Measurements from ENCODE around the gene HNRNPC. TPM values are rescaled to one million over a fixed set of nuclear protein-coding genes. Genes with fewer than 3 reads are reported as not detected.

The HNRNPC gene
- total RNA-seq, 1 experiment from 2014 or later: 843 TPM

DNA sequence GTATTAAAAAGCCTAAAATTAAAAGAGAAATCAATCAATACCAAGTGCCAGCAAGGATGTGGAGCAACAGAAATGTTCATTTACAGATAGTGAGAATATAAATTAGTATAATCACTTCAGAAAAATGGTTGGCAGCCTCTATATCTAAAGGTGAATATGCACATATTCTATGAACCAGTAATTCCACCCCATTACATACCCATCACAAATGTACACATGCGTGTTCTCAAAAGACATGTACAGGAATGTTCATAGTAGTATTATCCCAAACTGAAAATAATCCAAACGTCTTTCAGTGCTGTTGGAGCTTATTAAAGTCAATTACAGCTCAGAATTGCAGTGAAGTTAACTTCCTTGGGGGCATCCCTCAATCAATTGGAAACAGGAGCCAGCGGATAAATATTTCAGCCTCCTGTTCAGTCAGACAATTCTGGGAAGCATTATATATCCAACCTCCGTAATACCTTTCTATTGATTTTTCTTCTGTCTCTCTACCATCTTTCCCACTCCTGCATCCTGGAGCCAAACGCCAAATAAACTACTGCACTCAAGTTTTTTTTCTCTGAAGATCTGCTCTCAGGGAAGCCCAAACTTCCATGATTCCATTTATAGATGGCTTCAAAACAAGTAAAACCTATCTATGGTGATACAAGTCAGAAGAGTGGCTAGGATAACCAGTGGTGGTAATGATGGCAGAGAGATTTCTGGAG, 68.3 kb downstream of the HNRNPC start:
- ATAC-seq: no peak
- no TSS peak for BruUV-seq (replicated peaks)
- Histone ChIP-seq H3K9me2 (ENCODE audit: insufficient read depth) (no peaks in the 10 kb centered on the region), H3K27ac (ENCODE audit: low read depth, low read length) (no peak overlapping the region), H3K4me1 (ENCODE audit: control insufficient read depth in 1 of 2, insufficient read depth in 2 of 2, low read length in 2 of 2) (no peaks in the 10 kb centered on the region), H3K79me2 (ENCODE audit: insufficient read depth, low read length) (peaks cover 2% of the 10 kb centered on the region; the same call in 1 of the 2 replicates), H3K4me2 (ENCODE audit: low read length) (no peak overlapping the region), H3K4me3 (replicated peaks in 1 of 2; ENCODE audit: low read depth in 1 of 2, low read length in 2 of 2) (no peak overlapping the region), H3K27me3 (ENCODE audit: insufficient read depth, low read length) (no peaks in the 10 kb centered on the region), H3K9me3 (ENCODE audit: control insufficient read depth in 1 of 2, insufficient read depth in 1 of 2, low read depth in 1 of 2, low read length in 2 of 2) (no peaks in the 10 kb centered on the region), H3K9ac (ENCODE audit: low read length) (no peak overlapping the region), H2AFZ (ENCODE audit: low read depth, low read length, poor library complexity, severe bottlenecking) (no peak overlapping the region), H3K36me3 (ENCODE audit: control insufficient read depth in 1 of 2, insufficient read depth in 2 of 2, low read length in 2 of 2) (peaks cover 13 to 18% of the 10 kb centered on the region in 2 experiments; a peak in 2 of 4 replicates), H4K20me1 (ENCODE audit: insufficient read depth) (peaks cover 38% of the 10 kb centered on the region; the same call in 1 of the 2 replicates)
- TF ChIP-seq SIN3A (IDR thresholded peaks at IDR 0.05; ENCODE audit: low read depth) (no peak), TCF7L2 (IDR thresholded peaks at IDR 0.05; ENCODE audit: borderline replicate concordance, extremely low read depth, insufficient read depth, insufficient read length) (no peak), CBX3 (IDR thresholded peaks at IDR 0.05; ENCODE audit: low read depth) (no peak), EZH2 (IDR thresholded peaks at IDR 0.05) (no peak), POLR2AphosphoS5 (IDR thresholded peaks at IDR 0.05; ENCODE audit: low read depth, low read length) (0 out of 2 replicates have a peak, but pooled peaks have one; percentile 6)
- TF ChIP-seq, protein P1, sequence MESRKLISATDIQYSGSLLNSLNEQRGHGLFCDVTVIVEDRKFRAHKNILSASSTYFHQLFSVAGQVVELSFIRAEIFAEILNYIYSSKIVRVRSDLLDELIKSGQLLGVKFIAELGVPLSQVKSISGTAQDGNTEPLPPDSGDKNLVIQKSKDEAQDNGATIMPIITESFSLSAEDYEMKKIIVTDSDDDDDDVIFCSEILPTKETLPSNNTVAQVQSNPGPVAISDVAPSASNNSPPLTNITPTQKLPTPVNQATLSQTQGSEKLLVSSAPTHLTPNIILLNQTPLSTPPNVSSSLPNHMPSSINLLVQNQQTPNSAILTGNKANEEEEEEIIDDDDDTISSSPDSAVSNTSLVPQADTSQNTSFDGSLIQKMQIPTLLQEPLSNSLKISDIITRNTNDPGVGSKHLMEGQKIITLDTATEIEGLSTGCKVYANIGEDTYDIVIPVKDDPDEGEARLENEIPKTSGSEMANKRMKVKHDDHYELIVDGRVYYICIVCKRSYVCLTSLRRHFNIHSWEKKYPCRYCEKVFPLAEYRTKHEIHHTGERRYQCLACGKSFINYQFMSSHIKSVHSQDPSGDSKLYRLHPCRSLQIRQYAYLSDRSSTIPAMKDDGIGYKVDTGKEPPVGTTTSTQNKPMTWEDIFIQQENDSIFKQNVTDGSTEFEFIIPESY (IDR thresholded peaks at IDR 0.05; ENCODE audit: extremely low read depth, insufficient replicate concordance, low read length): no peak
- TF ChIP-seq, protein P2, sequence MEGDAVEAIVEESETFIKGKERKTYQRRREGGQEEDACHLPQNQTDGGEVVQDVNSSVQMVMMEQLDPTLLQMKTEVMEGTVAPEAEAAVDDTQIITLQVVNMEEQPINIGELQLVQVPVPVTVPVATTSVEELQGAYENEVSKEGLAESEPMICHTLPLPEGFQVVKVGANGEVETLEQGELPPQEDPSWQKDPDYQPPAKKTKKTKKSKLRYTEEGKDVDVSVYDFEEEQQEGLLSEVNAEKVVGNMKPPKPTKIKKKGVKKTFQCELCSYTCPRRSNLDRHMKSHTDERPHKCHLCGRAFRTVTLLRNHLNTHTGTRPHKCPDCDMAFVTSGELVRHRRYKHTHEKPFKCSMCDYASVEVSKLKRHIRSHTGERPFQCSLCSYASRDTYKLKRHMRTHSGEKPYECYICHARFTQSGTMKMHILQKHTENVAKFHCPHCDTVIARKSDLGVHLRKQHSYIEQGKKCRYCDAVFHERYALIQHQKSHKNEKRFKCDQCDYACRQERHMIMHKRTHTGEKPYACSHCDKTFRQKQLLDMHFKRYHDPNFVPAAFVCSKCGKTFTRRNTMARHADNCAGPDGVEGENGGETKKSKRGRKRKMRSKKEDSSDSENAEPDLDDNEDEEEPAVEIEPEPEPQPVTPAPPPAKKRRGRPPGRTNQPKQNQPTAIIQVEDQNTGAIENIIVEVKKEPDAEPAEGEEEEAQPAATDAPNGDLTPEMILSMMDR (IDR thresholded peaks at IDR 0.05 in 2 of 3, conservative IDR thresholded peaks at IDR 0.05 in 1 of 3; ENCODE audit: borderline replicate concordance in 1 of 3, insufficient read depth in 1 of 3, low read depth in 2 of 3, low read length in 2 of 3): no peak
- TF ChIP-seq, protein P3, sequence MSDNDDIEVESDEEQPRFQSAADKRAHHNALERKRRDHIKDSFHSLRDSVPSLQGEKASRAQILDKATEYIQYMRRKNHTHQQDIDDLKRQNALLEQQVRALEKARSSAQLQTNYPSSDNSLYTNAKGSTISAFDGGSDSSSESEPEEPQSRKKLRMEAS (IDR thresholded peaks at IDR 0.05): no peak
- RAD21 ChIA-PET (ENCODE audit: low non-redundant PET in 1 of 2, low total read pairs in 2 of 2, uncharacterized antibody in 2 of 2, unreplicated experiment in 2 of 2): no interaction called here
- DNase-seq (ENCODE audit: low read depth, low spot score): no peak
- CTCF ChIA-PET: no interaction called here
- intact Hi-C loops (cut with micrococcal nuclease): no loop called here
- POLR2A ChIA-PET: no interaction called here

Data from HCT116 (cell line).